Immature natural killer cell (primary cell): ENCODE measurements around the gene SHOX. TPM values are rescaled to one million over a fixed set of nuclear protein-coding genes. Genes with fewer than 3 reads are reported as not detected.

Experiments
- DNase-seq, 3 donors: peaks; one replicate each; pipeline ENCODE4 v3.0.0; 2022; ENCODE audit warnings: mixed read lengths in 1 of 3
- H3K27ac Mint-ChIP-seq, 6 donors: one replicate each; pipeline ENCODE4 v1.8.0; 2020; ENCODE audit warnings: mixed read lengths in 6 of 6, mild to moderate bottlenecking in 5 of 6, inconsistent platforms in 4 of 6, moderate library complexity in 3 of 6
- H3K27me3 Mint-ChIP-seq, 3 donors: one replicate each; pipeline ENCODE4 v1.8.0; 2020 to 2021; ENCODE audit warnings: low read depth in 3 of 3, mild to moderate bottlenecking in 3 of 3, mixed read lengths in 3 of 3, moderate library complexity in 3 of 3, inconsistent platforms in 1 of 3
- H3K36me3 Mint-ChIP-seq, 3 donors: one replicate each; pipeline ENCODE4 v1.8.0; 2020; ENCODE audit warnings: mixed read lengths in 3 of 3, inconsistent platforms in 2 of 3, mild to moderate bottlenecking in 2 of 3
- H3K4me1 Mint-ChIP-seq, 2 donors: one replicate each; pipeline ENCODE4 v1.8.0; 2020; ENCODE audit warnings: inconsistent platforms in 2 of 2, mild to moderate bottlenecking in 2 of 2, mixed read lengths in 2 of 2, moderate library complexity in 1 of 2
- H3K4me3 Mint-ChIP-seq, 5 donors: one replicate each; pipeline ENCODE4 v1.8.0; 2020; ENCODE audit warnings: mild to moderate bottlenecking in 5 of 5, mixed read lengths in 5 of 5, inconsistent platforms in 3 of 5, moderate library complexity in 3 of 5
- H3K9me3 Mint-ChIP-seq, 6 donors: one replicate each; pipeline ENCODE4 v1.8.0; 2020; ENCODE audit warnings: mild to moderate bottlenecking in 6 of 6, mixed read lengths in 6 of 6, inconsistent platforms in 4 of 6, moderate library complexity in 3 of 6
- polyA plus RNA-seq, 3 donors: library from polyadenylated mRNA; unstranded; fragments of 300-500 nt; fragmentation: Illumina TruSeq; gene quantifications; one replicate each; pipeline ENCODE4 v1.2.3, GENCODE V29; 2021

Gene SHOX
- polyA plus RNA-seq, 3 donors from 2014 or later, result not detected

GRCh38 chrX:677376-677775, 46.8 kb downstream of the SHOX start:
- peaks cover 0 to 11% (median under 1%) of the 10 kb centered on the region in 6 donors for H3K9me3 Mint-ChIP-seq
- no peaks in the 10 kb centered on the region for H3K36me3 Mint-ChIP-seq
- no peak for DNase-seq
- H3K27me3 Mint-ChIP-seq, result peaks cover 2 to 4% (median 2%) of the 10 kb centered on the region in 3 donors
- no peaks in the 10 kb centered on the region for H3K4me1 Mint-ChIP-seq
- H3K4me3 Mint-ChIP-seq, result no peak overlapping the region
- no peak overlapping the region for H3K27ac Mint-ChIP-seq

DNA sequence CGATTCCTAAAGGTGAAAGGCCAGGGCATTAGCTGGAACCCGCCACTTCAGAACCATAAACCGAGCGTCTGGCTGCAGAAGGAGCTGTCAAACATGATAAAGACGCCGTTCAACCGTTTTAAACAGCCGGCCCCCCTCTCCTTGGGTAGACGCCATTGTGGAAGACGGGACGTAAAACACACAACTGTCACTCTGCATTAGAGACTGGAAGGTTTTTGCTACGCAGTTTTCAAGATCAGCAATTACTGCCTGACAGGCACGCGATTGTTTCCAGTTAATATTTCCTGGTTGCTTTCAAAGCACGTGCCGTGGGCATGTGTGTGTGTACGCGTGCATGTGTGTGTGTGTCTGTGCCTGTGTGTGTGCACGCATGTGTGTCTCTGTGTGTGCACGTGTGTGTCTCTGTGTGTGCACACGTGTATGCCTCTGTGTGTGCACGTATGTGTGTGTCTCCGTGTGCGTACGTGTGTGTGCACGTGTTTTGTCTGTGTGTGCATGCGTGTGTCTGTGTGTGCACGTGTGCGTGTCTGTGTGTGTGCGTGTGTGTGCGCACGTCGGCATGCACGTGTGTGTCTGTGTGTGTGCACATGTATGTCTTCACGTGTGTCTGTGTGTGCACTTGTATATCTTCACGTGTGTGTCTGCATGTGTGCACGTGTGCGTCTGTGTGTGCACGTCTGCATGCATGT, 48.8 kb downstream of the SHOX start:
- Mint-ChIP-seq H3K36me3 (no peaks in the 10 kb centered on the region), H3K4me1 (no peaks in the 10 kb centered on the region), H3K9me3 (peaks cover 0 to 11% (median under 1%) of the 10 kb centered on the region in 6 donors), H3K27ac (no peak overlapping the region), H3K27me3 (peaks cover 0 to 4% (median 2%) of the 10 kb centered on the region in 3 donors), H3K4me3 (no peak overlapping the region)
- no peak for DNase-seq

GRCh38 chrX:680062-680461, 49.5 kb downstream of the SHOX start:
- no peaks in the 10 kb centered on the region for H3K36me3 Mint-ChIP-seq
- no peaks in the 10 kb centered on the region for H3K4me1 Mint-ChIP-seq
- H3K9me3 Mint-ChIP-seq, result peaks cover 0 to 11% (median under 1%) of the 10 kb centered on the region in 6 donors
- H3K27me3 Mint-ChIP-seq, result peaks cover 0 to 4% (median 2%) of the 10 kb centered on the region in 3 donors
- no peak overlapping the region for H3K4me3 Mint-ChIP-seq
- no peak for DNase-seq
- no peak overlapping the region for H3K27ac Mint-ChIP-seq

DNA sequence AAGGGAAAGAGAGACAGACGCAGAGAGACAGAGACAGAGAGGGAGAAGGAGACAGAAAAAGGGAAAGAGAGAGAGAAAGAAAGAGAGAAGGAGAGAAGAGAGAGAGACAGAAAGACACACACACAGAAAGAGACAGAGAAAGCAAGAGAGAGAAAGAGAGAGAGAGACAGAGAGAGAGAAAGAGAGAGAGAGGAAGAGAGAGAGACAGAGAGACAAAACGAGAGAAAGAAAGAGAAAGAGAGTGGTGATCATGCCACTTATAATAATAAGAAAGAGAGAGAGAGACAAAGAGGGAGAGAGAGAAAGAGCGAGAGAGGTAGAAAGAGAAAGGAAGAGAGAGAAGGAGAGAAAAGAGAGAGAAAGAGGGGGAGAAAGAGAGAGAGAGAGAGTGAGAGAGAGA, 51.4 kb downstream of the SHOX start:
- no peak for DNase-seq
- Mint-ChIP-seq H3K36me3 (no peaks in the 10 kb centered on the region), H3K4me3 (no peak overlapping the region), H3K27me3 (peaks cover 1 to 2% (median 2%) of the 10 kb centered on the region in 3 donors), H3K9me3 (peaks cover 0 to 11% (median 0%) of the 10 kb centered on the region in 6 donors), H3K27ac (no peak overlapping the region), H3K4me1 (no peaks in the 10 kb centered on the region)

DNA sequence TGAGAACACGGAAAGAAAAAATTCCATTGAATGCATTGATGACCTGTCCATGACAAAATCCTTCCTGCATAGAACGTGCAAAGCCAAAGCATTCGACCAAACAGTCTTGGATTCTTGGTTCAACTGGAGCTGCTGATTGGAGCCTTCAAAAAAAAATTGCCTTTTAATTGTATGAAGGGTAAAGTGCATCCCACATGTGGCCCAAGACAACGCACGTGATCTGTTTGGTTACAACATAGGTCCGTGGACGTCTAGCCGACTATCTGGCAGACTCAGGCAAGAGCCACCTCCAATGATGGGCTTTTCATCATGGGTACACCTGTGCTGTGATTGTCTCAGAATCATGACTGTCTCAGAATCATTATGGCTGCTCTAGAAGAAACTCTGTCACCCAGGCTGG, 52.3 kb downstream of the SHOX start:
- no peak for DNase-seq
- H3K27ac Mint-ChIP-seq, result no peak overlapping the region

DNA sequence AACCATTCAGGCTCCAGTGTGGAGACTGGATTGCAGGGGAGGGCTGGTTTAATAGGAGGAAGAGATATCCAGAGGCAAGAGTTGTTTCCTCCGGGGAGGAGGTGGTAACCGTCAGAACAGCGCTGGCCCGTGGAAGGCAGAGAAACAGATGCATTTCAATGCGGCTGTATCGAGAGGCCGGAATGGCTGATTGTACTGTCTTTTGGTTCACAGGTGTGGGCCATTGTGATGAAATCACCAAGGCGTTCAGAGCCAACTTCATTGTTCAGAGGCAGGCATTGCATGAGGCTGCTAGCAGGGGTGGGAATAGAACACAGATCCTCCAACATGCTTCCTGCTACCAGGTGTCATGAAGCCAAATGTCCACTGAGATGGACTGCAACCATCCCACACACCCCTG, 53.0 kb downstream of the SHOX start:
- DNase-seq, result no peak
- Mint-ChIP-seq H3K4me3 (no peak overlapping the region), H3K36me3 (no peaks in the 10 kb centered on the region), H3K9me3 (peaks cover 0 to 11% (median 0%) of the 10 kb centered on the region in 6 donors), H3K27ac (no peak overlapping the region), H3K4me1 (no peaks in the 10 kb centered on the region), H3K27me3 (peaks cover 1 to 2% (median 2%) of the 10 kb centered on the region in 3 donors)

More for the DNA sequence above, 52.3 kb downstream of the SHOX start:
- peaks cover 1 to 2% (median 2%) of the 10 kb centered on the region in 3 donors for H3K27me3 Mint-ChIP-seq
- no peak overlapping the region for H3K4me3 Mint-ChIP-seq
- H3K9me3 Mint-ChIP-seq, result peaks cover 0 to 11% (median 0%) of the 10 kb centered on the region in 6 donors
- H3K36me3 Mint-ChIP-seq, result no peaks in the 10 kb centered on the region
- H3K4me1 Mint-ChIP-seq, result no peaks in the 10 kb centered on the region

DNA sequence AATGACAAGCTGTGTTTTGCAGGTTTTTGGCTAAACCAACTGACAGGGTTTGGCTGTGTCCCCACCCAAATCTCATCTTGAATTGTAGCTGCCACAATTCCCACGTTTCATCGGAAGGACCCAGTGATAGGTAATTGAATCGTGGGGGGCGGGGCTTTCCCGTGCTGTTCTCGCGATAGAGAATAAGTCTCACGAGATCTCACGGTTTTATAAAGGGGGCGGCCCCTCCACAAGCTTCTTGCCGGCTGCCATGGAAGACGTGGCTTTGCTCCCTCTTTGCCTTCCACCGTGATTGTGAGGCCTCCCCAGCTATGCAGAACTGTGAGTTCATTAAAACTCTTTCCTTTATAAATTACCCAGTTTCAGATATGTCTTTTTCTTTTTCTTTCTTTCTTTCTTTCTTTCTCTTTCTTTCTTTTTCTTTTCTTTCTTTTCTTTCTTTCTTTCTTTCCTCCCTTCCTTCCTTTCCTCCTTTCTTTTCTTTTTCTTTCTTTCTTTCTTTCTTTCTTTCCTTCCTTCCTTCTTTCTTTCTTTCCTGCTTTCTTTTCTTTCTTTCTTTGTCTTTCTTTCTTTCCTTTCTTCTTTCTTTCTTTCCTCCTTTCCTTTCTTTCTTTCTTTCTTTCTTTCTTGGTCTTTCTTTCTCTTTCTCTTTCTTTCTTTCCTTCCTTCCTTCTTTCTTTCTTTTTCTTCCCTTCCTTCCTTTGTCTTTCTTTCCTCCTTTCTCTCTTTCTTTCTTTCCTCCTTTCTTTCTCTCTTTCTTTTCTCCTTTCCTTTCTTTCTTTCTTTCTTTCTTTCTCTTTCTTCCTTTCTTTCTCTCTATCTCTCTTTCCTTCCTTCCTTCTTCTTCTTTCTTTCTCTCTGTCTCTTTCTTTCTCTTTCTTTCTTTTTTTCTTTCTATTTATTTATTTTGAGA, 54.8 kb downstream of the SHOX start:
- H3K27me3 Mint-ChIP-seq, result peaks cover 0 to 5% (median 2%) of the 10 kb centered on the region in 3 donors
- peaks cover 0 to 11% (median 0%) of the 10 kb centered on the region in 6 donors for H3K9me3 Mint-ChIP-seq
- H3K4me3 Mint-ChIP-seq, result no peak overlapping the region
- H3K27ac Mint-ChIP-seq, result no peak overlapping the region
- no peaks in the 10 kb centered on the region for H3K36me3 Mint-ChIP-seq
- H3K4me1 Mint-ChIP-seq, result no peaks in the 10 kb centered on the region
- DNase-seq, result no peak

- Mint-ChIP-seq H3K27me3 (peaks cover 0 to 5% (median 2%) of the 10 kb centered on the region in 3 donors), H3K9me3 (peaks cover 0 to 5% (median 1%) of the 10 kb centered on the region in 6 donors), H3K4me1 (no peaks in the 10 kb centered on the region), H3K27ac (no peak overlapping the region), H3K36me3 (no peaks in the 10 kb centered on the region), H3K4me3 (no peak overlapping the region)
- DNase-seq, result no peak
Observed at GRCh38 chrX:689983-690382, 59.4 kb downstream of the SHOX start.

DNA sequence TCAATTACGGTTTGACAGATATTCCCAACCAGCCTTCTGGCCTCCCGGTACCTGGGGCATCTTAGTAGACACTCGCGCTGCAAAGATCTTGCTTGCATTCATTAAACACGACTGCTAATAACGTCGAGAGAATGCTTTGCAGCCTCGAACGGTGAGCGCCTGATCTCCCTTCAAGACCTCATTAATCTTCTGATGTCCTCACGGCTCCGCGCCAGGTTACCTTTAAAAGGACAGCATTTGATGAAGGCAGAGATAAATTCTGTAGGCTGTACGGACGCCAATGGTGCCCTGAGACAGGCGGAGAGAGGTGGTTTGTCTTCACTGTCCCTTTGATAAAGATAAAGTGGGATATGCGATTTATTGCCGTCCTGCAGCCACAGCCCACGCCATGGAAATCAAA, 64.2 kb downstream of the SHOX start:
- H3K27me3 Mint-ChIP-seq, result peaks cover 0 to 5% (median 0%) of the 10 kb centered on the region in 3 donors
- H3K36me3 Mint-ChIP-seq, result no peaks in the 10 kb centered on the region
- DNase-seq, result no peak
- no peak overlapping the region for H3K4me3 Mint-ChIP-seq
- H3K4me1 Mint-ChIP-seq, result peaks cover 0 to 2% of the 10 kb centered on the region in 2 donors
- no peak overlapping the region for H3K27ac Mint-ChIP-seq
- peaks cover 2 to 19% (median 6%) of the 10 kb centered on the region in 6 donors for H3K9me3 Mint-ChIP-seq

GRCh38 chrX:698206-698605, 67.6 kb downstream of the SHOX start:
- Mint-ChIP-seq H3K9me3 (peaks cover 2 to 19% (median 6%) of the 10 kb centered on the region in 6 donors), H3K4me3 (no peak overlapping the region), H3K27me3 (peaks cover 0 to 5% (median 0%) of the 10 kb centered on the region in 3 donors), H3K36me3 (no peaks in the 10 kb centered on the region), H3K27ac (no peak overlapping the region), H3K4me1 (peaks cover 0 to 2% of the 10 kb centered on the region in 2 donors)
- DNase-seq, result no peak

- H3K9me3 Mint-ChIP-seq, result peaks cover 0 to 14% (median 5%) of the 10 kb centered on the region in 6 donors
Observed at GRCh38 chrX:700936-701335, 70.3 kb downstream of the SHOX start.

GRCh38 chrX:701673-702072, 71.1 kb downstream of the SHOX start:
- Mint-ChIP-seq H3K4me1 (peaks cover 0 to 2% of the 10 kb centered on the region in 2 donors), H3K9me3 (peaks cover 0 to 14% (median 5%) of the 10 kb centered on the region in 6 donors), H3K4me3 (no peak overlapping the region), H3K27ac (no peak overlapping the region), H3K36me3 (no peaks in the 10 kb centered on the region), H3K27me3 (peaks cover 0 to 3% (median 0%) of the 10 kb centered on the region in 3 donors)
- no peak for DNase-seq

More at GRCh38 chrX:700936-701335, 70.3 kb downstream of the SHOX start:
- no peak overlapping the region for H3K27ac Mint-ChIP-seq
- DNase-seq, result no peak
- peaks cover 0 to 3% (median 0%) of the 10 kb centered on the region in 3 donors for H3K27me3 Mint-ChIP-seq
- no peak overlapping the region for H3K4me3 Mint-ChIP-seq
- H3K4me1 Mint-ChIP-seq, result peaks cover 0 to 2% of the 10 kb centered on the region in 2 donors
- no peaks in the 10 kb centered on the region for H3K36me3 Mint-ChIP-seq

- Mint-ChIP-seq H3K27me3 (peaks cover 0 to 3% (median 0%) of the 10 kb centered on the region in 3 donors), H3K36me3 (no peaks in the 10 kb centered on the region), H3K9me3 (peaks cover 0 to 9% (median 2%) of the 10 kb centered on the region in 6 donors), H3K4me1 (no peaks in the 10 kb centered on the region), H3K27ac (no peak overlapping the region), H3K4me3 (no peak overlapping the region)
- no peak for DNase-seq
Observed at GRCh38 chrX:703466-703865, 72.9 kb downstream of the SHOX start.

DNA sequence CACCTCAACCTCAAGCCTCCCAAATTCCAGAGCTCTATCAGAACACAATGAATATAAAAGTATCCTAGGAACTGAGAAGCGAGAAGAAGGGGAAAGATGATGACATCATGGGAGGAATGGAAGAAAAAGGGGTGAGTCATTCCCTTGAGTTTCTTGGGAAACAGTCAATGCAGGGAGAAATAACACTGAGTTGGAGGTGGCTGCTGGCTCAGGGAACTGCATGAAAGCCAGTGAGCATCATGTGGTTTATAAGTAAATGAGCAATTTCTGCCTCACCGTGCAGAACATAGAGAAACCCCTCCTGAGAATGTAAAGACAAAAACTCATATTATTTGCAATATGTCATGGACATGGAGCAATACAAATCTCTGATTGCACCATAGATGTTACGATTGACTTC, 73.3 kb downstream of the SHOX start:
- no peaks in the 10 kb centered on the region for H3K36me3 Mint-ChIP-seq
- no peak overlapping the region for H3K4me3 Mint-ChIP-seq
- H3K9me3 Mint-ChIP-seq, result peaks cover 0 to 7% (median under 1%) of the 10 kb centered on the region in 6 donors
- H3K27me3 Mint-ChIP-seq, result peaks cover 0 to 3% (median 2%) of the 10 kb centered on the region in 3 donors
- H3K27ac Mint-ChIP-seq, result no peak overlapping the region
- DNase-seq, result no peak
- no peaks in the 10 kb centered on the region for H3K4me1 Mint-ChIP-seq
